ENCODE measurements around the gene AIP.
"Not testable (repeated sequence)": the region's sequence is repeated elsewhere in the genome, so short reads cannot be mapped to it uniquely, and the experiment has no call there.

Gene AIP

DNA sequence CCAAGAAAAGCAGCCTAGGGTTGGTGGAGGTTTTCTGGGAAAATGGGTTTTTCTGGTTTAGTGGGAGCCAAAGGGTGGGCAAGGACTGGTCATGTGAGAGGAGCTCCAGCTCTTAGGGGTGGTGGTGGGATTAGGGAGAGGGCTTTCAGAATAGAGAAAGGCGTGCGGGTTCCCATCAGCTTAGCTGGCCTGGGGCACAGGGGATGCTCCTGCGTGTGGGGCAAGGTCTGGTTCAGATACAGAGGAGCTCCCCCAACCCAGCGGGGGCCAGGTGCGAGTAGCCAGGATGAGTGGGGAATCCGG, 14.4 kb upstream of the AIP start:
- in situ Hi-C loops (cut with MboI; ENCODE audit: low sequenced_read_pairs), result no loop called here

DNA sequence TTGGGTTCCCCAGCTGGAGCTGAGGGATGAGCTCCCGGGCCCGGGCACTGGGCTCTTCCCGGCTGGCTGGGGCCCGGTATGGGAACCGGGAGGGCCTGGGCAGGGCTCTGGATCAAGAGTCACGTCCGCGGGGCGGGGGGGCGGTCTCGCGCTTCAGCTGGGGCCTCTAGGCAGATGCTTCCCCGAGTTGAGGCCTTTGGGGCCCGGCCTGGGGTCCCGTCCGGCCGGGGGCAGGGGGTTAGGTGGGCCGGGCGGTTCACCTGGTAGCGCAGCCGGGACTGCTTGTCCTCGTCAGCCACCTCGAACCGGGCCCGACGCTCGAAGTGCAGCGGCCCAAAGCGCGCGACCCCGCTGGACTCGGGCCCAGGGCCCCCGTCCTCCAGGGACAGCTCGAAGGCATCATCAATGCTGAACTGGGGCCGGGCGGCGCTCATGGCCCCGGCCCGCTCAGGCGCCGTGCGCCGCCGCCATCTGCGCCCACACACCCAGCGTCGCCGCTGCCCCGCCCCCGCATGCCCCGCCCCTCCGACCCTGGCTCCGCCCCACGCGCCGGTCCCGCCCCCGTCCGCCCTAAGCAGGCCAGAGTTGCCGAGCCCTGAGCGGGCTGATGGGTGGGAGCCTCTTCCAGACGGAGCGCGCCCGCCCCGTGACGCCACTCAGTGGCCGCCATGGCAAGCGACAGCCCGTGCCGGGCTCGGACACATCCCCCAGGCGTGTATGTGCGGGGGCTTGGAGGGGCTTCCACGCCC, 13.9 kb upstream of the AIP start, which contains the start of gene TMEM134:
TMEM134 (minus strand) TSS at position 493 of the 749 bp plus-strand sequence; CDS start at position 434, 59 bp downstream.
- in situ Hi-C loops (cut with MboI; ENCODE audit: low sequenced_read_pairs), result no loop called here

DNA sequence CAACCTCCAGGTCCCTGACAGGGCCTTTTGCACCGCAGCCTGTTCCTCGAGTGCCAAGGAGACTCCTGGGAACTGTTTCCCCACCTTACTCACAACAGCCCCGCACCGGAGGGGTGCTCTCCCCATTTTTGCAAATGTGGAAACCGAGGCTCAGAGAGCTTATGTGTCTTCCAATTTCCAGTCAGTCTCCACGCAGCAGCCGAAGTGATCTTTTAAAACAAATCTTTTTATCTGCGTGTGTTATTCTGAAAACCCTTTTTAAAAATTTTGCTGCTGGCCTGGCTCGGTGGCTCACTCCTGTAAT, 13.4 kb upstream of the AIP start:
- in situ Hi-C loops (cut with MboI; ENCODE audit: low sequenced_read_pairs), result no loop called here

DNA sequence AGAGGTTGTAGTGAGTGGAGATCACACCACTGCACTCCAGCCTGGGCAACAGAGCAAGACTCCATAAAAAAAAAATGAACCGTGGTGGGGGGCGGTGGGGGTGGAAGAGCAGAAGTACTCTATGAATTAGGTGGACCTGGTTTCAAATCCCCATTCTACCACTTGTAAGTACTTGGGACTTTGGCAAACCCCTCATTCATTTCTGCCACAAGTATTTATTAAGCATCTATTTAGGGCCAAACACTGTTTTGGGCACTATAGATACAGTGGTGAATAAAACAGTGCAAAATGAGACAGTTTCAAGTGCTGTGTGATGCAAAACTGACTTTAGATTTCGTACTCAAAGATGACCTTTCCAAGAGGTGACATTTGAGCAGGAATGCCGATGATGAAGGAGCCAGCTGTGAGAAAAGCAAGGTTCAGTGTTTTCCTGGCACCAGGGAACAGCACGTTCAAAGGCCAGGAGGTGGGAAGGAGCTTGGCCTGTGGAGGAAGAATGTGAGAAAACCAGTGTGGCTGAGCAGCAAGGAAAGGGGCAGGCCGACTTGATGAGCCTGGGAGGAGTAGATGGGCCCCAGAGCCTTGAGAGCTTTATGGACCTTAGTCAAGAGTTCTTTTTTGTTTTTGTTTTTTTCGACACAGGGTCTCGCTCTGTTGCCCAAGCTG, 12.4 kb upstream of the AIP start:
- in situ Hi-C loops (cut with MboI; ENCODE audit: low sequenced_read_pairs), result no loop called here

DNA sequence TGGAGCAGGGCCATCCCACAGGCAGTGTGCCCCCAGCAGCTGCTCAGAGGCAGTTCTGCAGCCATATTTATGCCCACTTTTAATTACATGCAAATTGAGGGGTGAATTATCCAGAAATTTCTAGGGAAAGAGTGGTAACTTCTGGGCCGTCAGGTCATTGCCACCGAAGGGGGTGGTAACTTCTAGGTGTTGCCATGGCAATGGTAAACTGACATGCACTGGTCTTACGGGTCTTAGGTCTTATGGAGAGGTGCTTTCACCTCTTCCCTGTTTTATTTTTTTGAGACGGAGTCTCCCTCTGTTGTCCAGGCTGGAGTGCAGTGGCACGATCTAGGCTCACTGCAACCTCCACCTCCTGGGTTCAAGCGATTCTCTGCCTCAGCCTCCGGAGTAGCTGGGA, 9.9 kb upstream of the AIP start:
- in situ Hi-C loops (cut with MboI; ENCODE audit: low sequenced_read_pairs), result no loop called here

DNA sequence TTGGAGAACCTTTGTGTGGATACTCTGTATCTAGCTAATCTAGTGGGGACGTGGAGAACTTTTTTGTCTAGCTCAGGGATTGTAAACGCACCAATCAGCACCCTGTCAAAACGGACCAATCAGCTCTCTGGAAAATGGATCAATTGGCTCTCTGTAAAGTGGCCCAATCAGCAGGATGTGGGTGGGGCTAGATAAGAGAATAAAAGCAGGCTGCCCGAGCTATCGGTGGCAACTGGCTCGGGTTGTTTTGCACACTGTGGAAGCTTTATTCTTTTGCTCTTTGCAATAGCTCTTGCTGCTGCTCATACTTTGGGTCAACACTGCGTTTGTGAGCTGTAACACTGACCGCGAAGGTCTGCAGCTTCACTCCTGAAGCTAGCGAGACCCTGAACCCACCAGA, 6.1 kb upstream of the AIP start:
- in situ Hi-C loops (cut with MboI; ENCODE audit: low sequenced_read_pairs), result not testable (repeated sequence)

DNA sequence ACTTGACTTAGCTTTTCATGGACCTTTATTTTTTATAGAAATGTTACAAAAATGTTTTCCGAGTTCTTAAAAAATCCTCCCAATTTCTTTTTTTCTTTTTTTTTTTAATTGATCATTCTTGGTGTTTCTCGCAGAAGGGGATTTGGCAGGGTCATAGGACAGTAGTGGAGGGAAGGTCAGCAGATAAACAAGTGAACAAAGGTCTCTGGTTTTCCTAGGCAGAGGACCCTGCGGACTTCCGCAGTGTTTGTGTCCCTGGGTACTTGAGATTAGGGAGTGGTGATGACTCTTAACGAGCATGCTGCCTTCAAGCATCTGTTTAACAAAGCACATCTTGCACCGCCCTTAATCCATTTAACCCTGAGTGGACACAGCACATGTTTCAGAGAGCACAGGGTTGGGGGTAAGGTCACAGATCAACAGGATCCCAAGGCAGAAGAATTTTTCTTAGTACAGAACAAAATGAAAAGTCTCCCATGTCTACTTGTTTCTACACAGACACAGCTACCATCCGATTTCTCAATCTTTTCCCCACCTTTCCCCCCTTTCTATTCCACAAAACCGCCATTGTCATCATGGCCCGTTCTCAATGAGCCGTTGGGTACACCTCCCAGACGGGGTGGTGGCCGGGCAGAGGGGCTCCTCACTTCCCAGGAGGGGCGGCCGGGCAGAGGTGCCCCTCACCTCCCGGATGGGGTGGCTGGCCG, 5.3 kb upstream of the AIP start:
- in situ Hi-C loops (cut with MboI; ENCODE audit: low sequenced_read_pairs), result not testable (repeated sequence)

DNA sequence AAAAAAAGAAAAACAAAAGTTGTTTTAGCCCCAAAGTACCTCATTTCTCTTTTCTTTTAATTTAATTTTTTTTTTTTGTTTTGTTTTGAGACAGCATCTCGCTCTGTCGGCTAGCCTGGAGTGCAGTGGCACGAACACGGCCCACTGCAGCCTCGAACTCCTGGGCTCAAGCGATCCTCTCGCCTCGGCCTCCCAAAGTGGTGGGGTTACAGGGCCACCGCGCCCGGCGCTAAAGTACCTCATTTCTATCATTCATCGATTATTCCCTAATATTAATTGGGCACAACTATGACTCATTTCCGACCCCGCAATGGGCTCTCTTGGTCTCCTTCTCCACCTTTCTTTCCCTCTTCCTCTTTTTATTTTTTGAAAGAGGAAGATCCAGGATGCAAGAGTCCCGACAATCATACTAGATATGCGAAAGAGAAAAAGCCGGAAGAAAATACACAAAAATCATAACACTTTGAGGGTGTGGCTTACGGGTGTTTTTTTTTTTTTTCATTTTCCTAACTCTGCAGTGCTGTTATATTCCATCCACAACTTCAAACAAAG, 475 bp upstream of the AIP start:
- in situ Hi-C loops (cut with MboI; ENCODE audit: low sequenced_read_pairs), result no loop called here

DNA sequence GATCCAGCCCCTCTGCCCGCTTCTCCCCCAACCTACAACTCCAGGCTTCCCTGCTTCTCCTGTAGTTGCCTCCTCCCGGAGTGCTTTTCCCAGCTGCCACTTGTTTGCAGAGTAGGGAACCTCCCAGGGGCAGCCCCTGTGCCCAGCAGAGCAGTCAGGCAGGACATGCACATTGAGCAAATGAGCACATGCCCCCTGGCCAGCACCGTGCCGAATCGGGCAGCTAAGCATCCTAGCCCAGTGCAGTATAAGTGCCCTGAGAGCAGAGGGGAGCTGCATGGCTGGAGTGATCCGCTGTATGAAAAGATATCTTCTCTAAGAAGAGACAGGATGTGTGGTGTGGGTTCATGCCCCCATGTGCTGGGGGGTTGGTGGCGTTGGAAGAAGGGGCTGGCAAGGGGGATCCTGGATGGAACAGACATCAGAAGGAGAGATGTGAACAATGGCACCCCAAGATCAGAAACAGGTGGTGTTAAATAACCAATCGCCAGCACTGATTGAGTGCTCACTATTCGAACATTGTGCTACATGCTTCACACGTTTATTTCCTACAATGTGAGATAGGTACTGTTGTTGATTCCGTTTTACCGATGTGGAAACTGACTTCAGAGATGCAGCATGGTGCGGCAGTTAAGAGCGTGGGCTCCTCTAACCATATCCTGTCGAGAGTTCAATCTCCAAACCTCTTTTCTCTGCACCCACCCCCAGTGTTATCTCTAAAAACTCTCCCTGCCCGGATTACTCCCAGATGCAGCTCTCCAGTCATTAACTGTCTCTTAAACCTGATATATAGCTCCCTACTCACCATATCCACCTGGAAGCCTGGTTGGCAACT, 1.2 kb downstream of the AIP start:
- in situ Hi-C loops (cut with MboI; ENCODE audit: low sequenced_read_pairs), result no loop called here

DNA sequence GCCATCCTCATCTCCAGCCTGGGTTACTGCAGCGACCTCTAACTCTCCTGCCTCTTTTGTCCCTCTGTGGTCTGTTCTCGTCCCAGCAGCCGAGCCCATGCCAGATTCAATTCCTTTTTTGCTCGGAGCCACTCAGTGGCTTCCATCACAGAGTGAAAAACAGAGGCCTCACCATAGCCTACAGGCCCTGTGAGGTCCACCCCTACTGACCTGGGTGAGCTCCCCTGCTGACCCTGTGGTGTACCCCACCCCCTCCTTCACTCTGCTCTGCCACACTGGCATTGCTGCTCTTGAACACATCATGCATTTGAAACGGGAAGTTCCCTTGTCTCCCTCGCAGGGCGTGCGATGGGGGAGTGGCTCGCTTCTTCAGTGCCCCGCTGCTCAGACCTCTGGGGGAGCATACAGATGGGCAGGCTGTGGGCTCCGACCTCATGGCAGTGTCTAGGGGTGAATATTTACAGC, 2.1 kb downstream of the AIP start:
- in situ Hi-C loops (cut with MboI; ENCODE audit: low sequenced_read_pairs), result no loop called here

DNA sequence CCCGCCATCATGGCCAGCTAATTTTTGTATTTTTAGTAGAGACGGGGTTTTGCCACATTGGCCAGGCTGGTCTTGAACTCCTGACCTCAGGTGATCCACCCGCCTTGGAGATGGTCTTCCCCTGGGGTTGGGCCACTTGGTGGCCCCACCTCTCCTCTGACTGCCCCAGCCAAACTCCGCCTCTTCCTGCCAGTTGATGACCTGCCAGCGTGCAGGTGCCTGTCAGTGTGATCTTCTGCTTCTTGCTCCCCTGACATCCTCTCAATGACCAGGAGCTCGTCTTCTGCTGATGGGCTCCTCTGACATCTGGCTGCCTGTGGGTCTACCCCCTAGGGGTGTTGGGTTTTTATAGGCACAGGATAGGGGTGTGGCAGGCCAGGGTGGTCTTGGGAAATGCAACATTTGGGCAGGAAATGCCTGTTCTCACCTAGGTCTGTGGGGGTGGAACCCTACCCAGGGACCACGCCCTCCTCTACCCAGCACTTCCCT, 3.1 kb downstream of the AIP start:
- in situ Hi-C loops (cut with MboI; ENCODE audit: low sequenced_read_pairs), result not testable (repeated sequence)

DNA sequence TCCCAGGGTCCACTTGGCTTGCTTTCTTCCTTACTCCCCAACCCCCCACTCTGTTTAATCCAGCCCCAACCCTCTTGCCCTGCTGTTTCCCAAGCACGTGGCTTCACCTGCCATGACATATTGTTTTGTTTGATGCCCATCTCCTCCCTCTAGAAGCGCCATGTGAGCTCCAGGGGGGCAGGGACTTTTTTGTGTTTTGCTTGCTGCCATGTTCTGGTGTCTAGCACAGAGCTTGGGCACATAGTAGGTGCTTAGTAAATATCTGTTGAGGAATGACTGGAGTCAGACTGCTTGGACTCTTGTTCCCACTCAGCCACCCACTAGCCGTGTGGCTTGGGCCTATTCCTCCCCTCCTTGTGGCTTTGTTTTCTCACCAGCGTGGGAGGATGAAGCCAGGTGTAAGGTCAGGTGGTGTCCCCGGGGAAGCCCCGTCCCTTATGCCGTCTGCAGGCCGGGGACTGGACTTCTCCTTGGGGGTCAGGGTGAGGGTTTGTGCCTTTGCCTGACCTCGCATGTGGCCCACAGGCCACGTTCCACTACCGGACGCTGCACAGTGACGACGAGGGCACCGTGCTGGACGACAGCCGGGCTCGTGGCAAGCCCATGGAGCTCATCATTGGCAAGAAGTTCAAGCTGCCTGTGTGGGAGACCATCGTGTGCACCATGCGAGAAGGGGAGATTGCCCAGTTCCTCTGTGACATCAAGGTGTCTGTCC, 3.8 kb downstream of the AIP start:
- in situ Hi-C loops (cut with MboI; ENCODE audit: low sequenced_read_pairs), result no loop called here

DNA sequence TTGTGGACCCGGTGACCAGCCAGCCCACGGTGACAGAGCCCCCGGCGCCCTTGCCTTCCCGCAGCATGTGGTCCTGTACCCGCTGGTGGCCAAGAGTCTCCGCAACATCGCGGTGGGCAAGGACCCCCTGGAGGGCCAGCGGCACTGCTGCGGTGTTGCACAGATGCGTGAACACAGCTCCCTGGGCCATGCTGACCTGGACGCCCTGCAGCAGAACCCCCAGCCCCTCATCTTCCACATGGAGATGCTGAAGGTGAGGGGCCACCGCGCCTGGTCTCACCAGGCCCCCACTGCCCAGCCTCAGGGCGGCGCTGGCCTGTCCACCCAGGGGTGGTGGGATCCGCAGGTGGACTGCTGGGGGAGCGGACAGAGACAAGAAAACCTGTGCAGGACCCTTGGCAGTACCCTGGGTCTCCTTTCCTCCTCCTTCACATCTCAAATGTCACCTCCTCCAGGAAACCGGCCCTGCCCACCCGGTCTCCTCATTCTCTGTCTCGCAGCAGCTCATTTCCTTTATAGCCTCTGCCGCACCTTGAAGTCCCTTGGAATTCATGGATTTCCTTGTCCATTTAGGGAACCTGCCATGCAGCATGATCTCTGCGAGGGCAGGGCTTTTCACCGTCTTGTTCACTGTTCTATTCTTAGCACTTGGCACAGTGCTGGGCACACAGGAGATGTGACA, 6.5 kb downstream of the AIP start:
- in situ Hi-C loops (cut with MboI; ENCODE audit: low sequenced_read_pairs), result no loop called here

DNA sequence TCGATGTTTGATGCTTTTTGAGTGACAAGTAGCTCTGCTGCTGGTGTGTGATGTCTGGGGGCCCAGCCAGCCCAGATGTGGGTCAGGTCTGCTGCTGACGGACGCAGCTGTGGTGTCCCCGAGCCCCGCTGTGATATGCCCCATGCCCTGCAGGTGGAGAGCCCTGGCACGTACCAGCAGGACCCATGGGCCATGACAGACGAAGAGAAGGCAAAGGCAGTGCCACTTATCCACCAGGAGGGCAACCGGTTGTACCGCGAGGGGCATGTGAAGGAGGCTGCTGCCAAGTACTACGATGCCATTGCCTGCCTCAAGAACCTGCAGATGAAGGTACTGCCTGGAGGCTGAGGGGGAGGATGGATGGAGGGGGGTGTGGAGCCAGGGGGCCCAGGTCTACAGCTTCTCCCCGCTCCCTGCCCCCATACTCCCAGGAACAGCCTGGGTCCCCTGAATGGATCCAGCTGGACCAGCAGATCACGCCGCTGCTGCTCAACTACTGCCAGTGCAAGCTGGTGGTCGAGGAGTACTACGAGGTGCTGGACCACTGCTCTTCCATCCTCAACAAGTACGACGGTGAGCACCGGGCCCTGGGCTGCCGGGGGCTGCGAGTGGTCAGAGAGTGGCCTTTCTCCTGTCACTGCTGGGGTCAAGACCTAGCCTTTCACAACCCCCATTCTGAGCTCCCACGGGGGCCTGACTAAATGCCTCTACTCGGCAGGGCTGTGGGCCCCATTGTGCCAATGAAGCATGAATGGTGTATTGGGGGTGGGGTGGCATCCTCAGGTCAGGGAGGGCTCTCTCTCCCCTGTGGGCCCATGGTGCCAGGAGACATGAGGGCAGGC, 7.3 kb downstream of the AIP start:
- in situ Hi-C loops (cut with MboI; ENCODE audit: low sequenced_read_pairs), result no loop called here

DNA sequence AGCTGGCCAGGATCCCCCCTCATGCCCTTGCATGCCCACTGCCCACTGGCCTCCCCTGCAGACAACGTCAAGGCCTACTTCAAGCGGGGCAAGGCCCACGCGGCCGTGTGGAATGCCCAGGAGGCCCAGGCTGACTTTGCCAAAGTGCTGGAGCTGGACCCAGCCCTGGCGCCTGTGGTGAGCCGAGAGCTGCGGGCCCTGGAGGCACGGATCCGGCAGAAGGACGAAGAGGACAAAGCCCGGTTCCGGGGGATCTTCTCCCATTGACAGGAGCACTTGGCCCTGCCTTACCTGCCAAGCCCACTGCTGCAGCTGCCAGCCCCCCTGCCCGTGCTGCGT, 7.9 kb downstream of the AIP start:
- in situ Hi-C loops (cut with MboI; ENCODE audit: low sequenced_read_pairs), result no loop called here

DNA sequence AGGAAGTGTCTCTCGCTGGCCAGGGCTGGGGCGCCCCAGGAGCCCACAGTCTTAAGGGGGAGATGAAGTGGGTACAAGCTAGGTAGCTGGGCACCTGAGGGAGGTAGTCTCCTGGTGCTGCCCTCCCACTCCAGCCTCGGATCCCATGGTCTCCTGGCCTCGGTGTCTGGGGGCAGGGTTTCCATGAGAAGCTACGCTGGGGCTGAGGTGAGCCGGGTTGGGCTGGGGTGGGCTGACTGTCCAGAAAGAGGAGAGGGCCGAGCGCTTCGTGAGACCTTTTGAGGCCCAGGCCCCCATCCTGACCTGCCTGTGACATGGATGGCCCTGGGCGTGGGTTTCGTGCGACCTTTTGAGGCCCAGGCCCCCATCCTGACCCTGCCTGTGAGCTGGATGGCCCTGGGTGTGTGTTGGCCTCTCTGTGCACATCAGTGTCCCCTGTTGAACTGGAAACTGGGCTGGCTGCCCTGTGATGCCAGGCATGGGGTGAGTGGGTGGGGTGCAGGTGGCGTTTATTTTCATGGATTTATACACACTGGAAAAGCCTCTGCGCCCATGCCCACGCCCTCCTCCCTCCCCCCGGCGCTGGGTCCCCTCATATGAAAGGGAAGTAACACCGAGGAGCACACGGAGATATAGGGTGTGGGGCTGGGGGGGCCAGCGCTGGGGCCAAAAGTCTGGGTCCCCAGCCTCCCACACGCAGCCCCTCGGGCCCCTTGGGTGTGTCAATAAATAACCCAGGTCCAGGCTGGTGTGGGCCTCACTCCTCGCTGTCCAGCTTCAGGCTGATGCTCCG, 8.6 kb downstream of the AIP start:
- in situ Hi-C loops (cut with MboI; ENCODE audit: low sequenced_read_pairs), result no loop called here

DNA sequence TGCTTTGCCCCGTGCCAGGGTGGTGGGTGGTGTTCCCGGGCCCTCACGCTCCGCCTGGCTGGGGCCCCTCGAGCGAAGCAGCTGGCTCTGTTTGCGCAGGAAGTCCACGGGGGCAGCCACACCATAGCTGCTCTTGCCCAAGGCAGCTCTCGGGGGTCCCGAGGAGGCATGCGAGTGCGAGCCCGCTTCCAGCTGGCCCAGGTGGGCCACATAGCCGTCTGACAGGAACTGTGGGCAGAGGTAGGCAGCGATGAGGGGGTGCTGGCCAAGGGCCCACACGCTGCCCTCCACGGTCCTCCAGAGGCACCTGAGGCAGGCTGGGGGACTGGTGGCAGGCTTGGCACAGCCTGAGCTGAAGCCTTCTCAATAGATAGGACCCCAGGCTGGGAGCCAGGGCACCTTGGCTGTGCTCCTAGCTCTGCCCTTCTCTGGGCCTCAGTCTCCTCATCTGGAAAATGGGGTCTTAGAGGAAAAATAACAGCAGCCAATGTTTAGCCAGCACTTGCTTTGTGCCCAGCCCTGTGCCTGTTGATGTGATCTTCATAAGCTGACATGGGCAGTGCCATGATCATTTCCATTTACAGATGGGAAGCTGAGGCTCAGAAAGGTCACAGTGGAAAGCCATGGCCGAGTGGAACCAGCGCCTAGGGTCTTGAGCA, 9.4 kb downstream of the AIP start:
- in situ Hi-C loops (cut with MboI; ENCODE audit: low sequenced_read_pairs), result no loop called here

All from HL-60/S4 (cell line).